ENCODE measurements around the gene RFX2. TPM values are rescaled to one million over a fixed set of nuclear protein-coding genes. Genes with fewer than 3 reads are reported as not detected.

RFX2 gene
- total RNA-seq, 2 donors from 2014 or later, result 6.6 to 11.0 TPM

- no peak for TF ChIP-seq CTCF (conservative IDR thresholded peaks at IDR 0.05)
- DNase-seq, result no peak
- 76 to 91% methylated on average over 3 to 4 of the region's 4 CpGs for WGBS, 2 experiments (ENCODE audit: insufficient coverage in 1 of 2, insufficient read length in 1 of 2)
Measured at GRCh38 chr19:6103894-6104293, 6.4 kb downstream of the RFX2 start.

GRCh38 chr19:6103217-6103644 is 7.1 kb downstream of the RFX2 start:
- Histone ChIP-seq H3K9me3 (ENCODE audit: control insufficient read depth, low read length) (no peaks in the 10 kb centered on the region), H3K4me3 (ENCODE audit: low read length) (no peak overlapping the region), H3K27ac (ENCODE audit: low read depth, low read length) (no peak overlapping the region), H3K36me3 (ENCODE audit: control insufficient read depth, insufficient read depth, low read length) (no peaks in the 10 kb centered on the region), H3K27me3 (ENCODE audit: control insufficient read depth, insufficient read depth, low read length, poor library complexity, severe bottlenecking) (peaks cover 7% of the 10 kb centered on the region), H3K9ac (ENCODE audit: extremely low read depth, low read length, poor library complexity, severe bottlenecking) (no peak overlapping the region), H3K4me1 (ENCODE audit: control insufficient read depth, insufficient read depth, low read length) (no peaks in the 10 kb centered on the region)
- Mint-ChIP-seq H3K27ac (no peak overlapping the region), H3K36me3 (ENCODE audit: low read depth) (no peaks in the 10 kb centered on the region), H3K4me1 (no peaks in the 10 kb centered on the region), H3K9me3 (no peaks in the 10 kb centered on the region), H3K27me3 (ENCODE audit: insufficient read depth) (peaks cover 5% of the 10 kb centered on the region), H3K4me3 (no peak overlapping the region)
- TF ChIP-seq CTCF (conservative IDR thresholded peaks at IDR 0.05), result no peak
- 84 to 100% methylated on average over 2 to 3 of the region's 3 CpGs for WGBS, 2 experiments (ENCODE audit: insufficient coverage in 1 of 2, insufficient read length in 1 of 2)
- no peak for DNase-seq

More at GRCh38 chr19:6103894-6104293, 6.4 kb downstream of the RFX2 start:
- H3K4me3 ChIP-seq (ENCODE audit: low read length), result no peak overlapping the region
- H3K9me3 ChIP-seq (ENCODE audit: control insufficient read depth, low read length), result no peaks in the 10 kb centered on the region
- no peak overlapping the region for H3K4me3 Mint-ChIP-seq
- H3K4me1 ChIP-seq (ENCODE audit: control insufficient read depth, insufficient read depth, low read length), result no peaks in the 10 kb centered on the region
- no peak overlapping the region for H3K9ac ChIP-seq (ENCODE audit: extremely low read depth, low read length, poor library complexity, severe bottlenecking)
- H3K36me3 Mint-ChIP-seq (ENCODE audit: low read depth), result no peaks in the 10 kb centered on the region
- H3K9me3 Mint-ChIP-seq, result no peaks in the 10 kb centered on the region
- no peak overlapping the region for H3K27ac Mint-ChIP-seq
- no peak overlapping the region for H3K27ac ChIP-seq (ENCODE audit: low read depth, low read length)
- H3K4me1 Mint-ChIP-seq, result peaks cover 5% of the 10 kb centered on the region
- peaks cover 13% of the 10 kb centered on the region for H3K27me3 ChIP-seq (ENCODE audit: control insufficient read depth, insufficient read depth, low read length, poor library complexity, severe bottlenecking)
- no peaks in the 10 kb centered on the region for H3K36me3 ChIP-seq (ENCODE audit: control insufficient read depth, insufficient read depth, low read length)
- H3K27me3 Mint-ChIP-seq (ENCODE audit: insufficient read depth), result peaks cover 11% of the 10 kb centered on the region

- Mint-ChIP-seq H3K4me1 (no peaks in the 10 kb centered on the region), H3K36me3 (ENCODE audit: low read depth) (no peaks in the 10 kb centered on the region), H3K4me3 (no peak overlapping the region), H3K27ac (no peak overlapping the region), H3K27me3 (ENCODE audit: insufficient read depth) (no peaks in the 10 kb centered on the region), H3K9me3 (no peaks in the 10 kb centered on the region)
- H3K27ac ChIP-seq (ENCODE audit: low read depth, low read length), result no peak overlapping the region
- DNase-seq, result no peak
- no peak overlapping the region for H3K4me3 ChIP-seq (ENCODE audit: low read length)
- TF ChIP-seq CTCF (conservative IDR thresholded peaks at IDR 0.05), result no peak
- H3K9me3 ChIP-seq (ENCODE audit: control insufficient read depth, low read length), result no peaks in the 10 kb centered on the region
- WGBS, 2 experiments (ENCODE audit: insufficient coverage in 1 of 2, insufficient read length in 1 of 2), result 100% methylated on average over 2 to 3 of the region's 3 CpGs
- H3K9ac ChIP-seq (ENCODE audit: extremely low read depth, low read length, poor library complexity, severe bottlenecking), result no peak overlapping the region
- H3K27me3 ChIP-seq (ENCODE audit: control insufficient read depth, insufficient read depth, low read length, poor library complexity, severe bottlenecking), result no peaks in the 10 kb centered on the region
- no peaks in the 10 kb centered on the region for H3K36me3 ChIP-seq (ENCODE audit: control insufficient read depth, insufficient read depth, low read length)
- H3K4me1 ChIP-seq (ENCODE audit: control insufficient read depth, insufficient read depth, low read length), result no peaks in the 10 kb centered on the region
Measured at GRCh38 chr19:6101991-6102390, 8.3 kb downstream of the RFX2 start.

Data from endodermal cell (in vitro differentiated cells).